Stimulated activated CD4-positive, alpha-beta T cell treated with anti-CD3 and anti-CD28 coated beads, Interleukin-2, amount 100 ng/mL, for 24 hours (primary cell): Measurements from ENCODE around the gene SRGAP3.

Source experiments
- DNase-seq, 2 donors: peaks; one replicate each; pipeline ENCODE4 v3.0.0-alpha.2; 2020

Gene SRGAP3

GRCh38 chr3:8952130-8952529 lies 297.3 kb downstream of the SRGAP3 start:
- DNase-seq, result no peak

GRCh38 chr3:8945890-8946600 lies 303.4 kb downstream of the SRGAP3 start:
- no peak for DNase-seq

- no peak for DNase-seq
Measured at GRCh38 chr3:8942746-8943488, 306.5 kb downstream of the SRGAP3 start.

GRCh38 chr3:8942115-8942514 lies 307.3 kb downstream of the SRGAP3 start:
- no peak for DNase-seq

GRCh38 chr3:8938021-8938420 lies 311.4 kb downstream of the SRGAP3 start:
- DNase-seq, result no peak

- DNase-seq, result no peak
Measured at GRCh38 chr3:8937064-8938020, 312.1 kb downstream of the SRGAP3 start.

GRCh38 chr3:8932507-8932906 lies 316.9 kb downstream of the SRGAP3 start:
- DNase-seq, result no peak

- no peak for DNase-seq
Measured at GRCh38 chr3:8931342-8931741, 318.1 kb downstream of the SRGAP3 start.
